Thoracic aorta (tissue), 2 donors: ENCODE measurements around the gene FMNL1. TPM values are rescaled to one million over a fixed set of nuclear protein-coding genes. Genes with fewer than 3 reads are reported as not detected.
A peak's percentile ranks its signal among the peaks of the same experiment; 100 is the strongest.

ENCODE experiments used
- ATAC-seq: fragments of 150-250 bp; one replicate; pipeline ENCODE4 v1.8.0; 2017; ENCODE audit warnings: low read depth; ENCODE audit not compliant: insufficient number of reproducible peaks, low FRiP score
- DNase-seq: peaks from one replicate; pipeline ENCODE4 v3.0.0-alpha.2; 2020; ENCODE audit warnings: low spot score
- H3K27ac ChIP-seq, 2 donors: fragments of 200-600 bp; sonication (generic); 1 replicate in 1 of 2; 2 replicates in 1 of 2; pipeline ENCODE4 v1.5.1; 2016; ENCODE audit warnings: mild to moderate bottlenecking in 2 of 2, moderate library complexity in 2 of 2
- H3K27me3 ChIP-seq: fragments of 200-600 bp; sonication (generic); replicated peaks from 2 replicates; pipeline ENCODE4 v1.6.0; 2016; ENCODE audit warnings: mild to moderate bottlenecking; ENCODE audit not compliant: insufficient read depth
- H3K36me3 ChIP-seq: fragments of 200-600 bp; sonication (generic); one replicate; pipeline ENCODE4 v1.5.1; 2016
- H3K4me1 ChIP-seq, 2 donors: fragments of 200-600 bp; sonication (generic); 1 replicate in 1 of 2; 2 replicates in 1 of 2; pipeline versions ENCODE4 v1.5.1 to v1.6.0; 2016; ENCODE audit warnings: low read depth in 2 of 2, mild to moderate bottlenecking in 1 of 2; ENCODE audit not compliant: control insufficient read depth in 1 of 2
- H3K4me3 ChIP-seq: fragments of 200-600 bp; sonication (generic); 2 replicates; pipeline ENCODE4 v1.5.1; 2016; ENCODE audit warnings: mild to moderate bottlenecking
- H3K9me3 ChIP-seq: fragments of 200-600 bp; sonication (generic); 2 replicates; pipeline ENCODE4 v1.5.1; 2016
- total RNA-seq, 2 donors: library from RNA; depleted of rRNA; stranded (reverse); fragments of >200 nt; gene quantifications; one replicate each; pipeline versions ENCODE4 v1.1.0 to v1.2.3, GENCODE V29; 2016
- TF ChIP-seq, protein P1 (sequence below): fragments of 200-600 bp; sonication (generic); IDR thresholded peaks from one replicate; pipeline ENCODE4 v1.5.1; 2019; ENCODE audit warnings: antibody characterized with exemption

The FMNL1 gene
- total RNA-seq, 2 donors from 2014 or later = 31.4 to 37.2 TPM

DNA sequence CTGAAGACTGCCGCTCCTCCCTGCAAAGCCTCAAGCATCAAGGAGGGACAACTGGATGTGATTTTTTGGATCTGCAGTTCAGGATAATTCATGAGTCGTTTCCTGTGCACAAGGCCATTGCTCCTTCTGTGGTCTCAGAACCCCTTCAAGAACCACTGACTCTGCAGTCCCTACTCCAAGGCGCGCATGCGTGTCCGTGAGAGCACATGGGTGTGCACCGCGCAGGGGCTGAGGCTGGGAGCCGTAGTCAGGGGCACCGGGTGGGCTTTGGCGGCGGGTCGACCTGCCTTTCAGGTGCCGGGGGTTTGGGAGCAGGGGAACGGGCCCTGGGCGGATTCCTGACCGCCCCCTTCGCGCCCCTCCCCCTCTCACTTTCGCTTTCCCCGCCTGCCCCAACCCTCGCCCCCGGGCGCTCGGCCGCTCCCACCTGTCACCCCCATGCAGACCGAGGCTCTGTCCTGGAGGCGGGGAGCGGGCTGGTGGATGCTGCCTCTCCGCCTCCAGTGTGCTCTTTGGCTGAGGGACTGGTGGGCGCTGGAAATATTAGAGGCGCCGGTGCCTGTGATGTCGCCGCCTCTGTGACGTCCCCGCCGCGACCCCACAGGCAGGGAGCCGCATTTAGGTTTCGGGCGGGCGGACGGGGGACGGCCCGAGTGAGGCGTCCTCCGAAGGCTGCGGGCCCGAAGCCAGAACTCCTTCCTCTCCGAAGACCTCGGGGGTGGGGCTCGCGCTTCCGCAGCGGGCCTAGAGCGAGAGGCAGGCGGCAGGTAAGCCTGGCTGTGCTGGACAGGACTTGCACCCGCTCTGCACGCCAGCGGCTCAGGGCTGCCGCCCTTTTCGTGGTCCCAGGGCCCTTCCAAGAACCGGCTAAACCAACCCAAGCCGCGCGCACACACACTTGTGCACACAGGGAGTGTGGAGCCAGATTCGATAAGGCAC, 40.2 kb downstream of the FMNL1 start, which contains the start of gene SPATA32:
SPATA32 (minus strand) TSS at position 518 of the 939 bp plus-strand sequence; CDS start at position 440, 78 bp downstream.
- TF ChIP-seq, protein P1, sequence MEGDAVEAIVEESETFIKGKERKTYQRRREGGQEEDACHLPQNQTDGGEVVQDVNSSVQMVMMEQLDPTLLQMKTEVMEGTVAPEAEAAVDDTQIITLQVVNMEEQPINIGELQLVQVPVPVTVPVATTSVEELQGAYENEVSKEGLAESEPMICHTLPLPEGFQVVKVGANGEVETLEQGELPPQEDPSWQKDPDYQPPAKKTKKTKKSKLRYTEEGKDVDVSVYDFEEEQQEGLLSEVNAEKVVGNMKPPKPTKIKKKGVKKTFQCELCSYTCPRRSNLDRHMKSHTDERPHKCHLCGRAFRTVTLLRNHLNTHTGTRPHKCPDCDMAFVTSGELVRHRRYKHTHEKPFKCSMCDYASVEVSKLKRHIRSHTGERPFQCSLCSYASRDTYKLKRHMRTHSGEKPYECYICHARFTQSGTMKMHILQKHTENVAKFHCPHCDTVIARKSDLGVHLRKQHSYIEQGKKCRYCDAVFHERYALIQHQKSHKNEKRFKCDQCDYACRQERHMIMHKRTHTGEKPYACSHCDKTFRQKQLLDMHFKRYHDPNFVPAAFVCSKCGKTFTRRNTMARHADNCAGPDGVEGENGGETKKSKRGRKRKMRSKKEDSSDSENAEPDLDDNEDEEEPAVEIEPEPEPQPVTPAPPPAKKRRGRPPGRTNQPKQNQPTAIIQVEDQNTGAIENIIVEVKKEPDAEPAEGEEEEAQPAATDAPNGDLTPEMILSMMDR = no peak
- Histone ChIP-seq H3K27ac (no peak within 1 kb of the TSS), H3K9me3 (no peaks in the 10 kb centered on the region), H3K4me3 (peak within 1 kb of the TSS; percentile 92), H3K36me3 (peaks cover 13% of the 10 kb centered on the region), H3K27me3 (no peaks in the 10 kb centered on the region), H3K4me1 (peaks cover 0 to 12% of the 10 kb centered on the region in 2 donors)
- peak; percentile 10 for ATAC-seq
- DNase-seq = no peak

DNA sequence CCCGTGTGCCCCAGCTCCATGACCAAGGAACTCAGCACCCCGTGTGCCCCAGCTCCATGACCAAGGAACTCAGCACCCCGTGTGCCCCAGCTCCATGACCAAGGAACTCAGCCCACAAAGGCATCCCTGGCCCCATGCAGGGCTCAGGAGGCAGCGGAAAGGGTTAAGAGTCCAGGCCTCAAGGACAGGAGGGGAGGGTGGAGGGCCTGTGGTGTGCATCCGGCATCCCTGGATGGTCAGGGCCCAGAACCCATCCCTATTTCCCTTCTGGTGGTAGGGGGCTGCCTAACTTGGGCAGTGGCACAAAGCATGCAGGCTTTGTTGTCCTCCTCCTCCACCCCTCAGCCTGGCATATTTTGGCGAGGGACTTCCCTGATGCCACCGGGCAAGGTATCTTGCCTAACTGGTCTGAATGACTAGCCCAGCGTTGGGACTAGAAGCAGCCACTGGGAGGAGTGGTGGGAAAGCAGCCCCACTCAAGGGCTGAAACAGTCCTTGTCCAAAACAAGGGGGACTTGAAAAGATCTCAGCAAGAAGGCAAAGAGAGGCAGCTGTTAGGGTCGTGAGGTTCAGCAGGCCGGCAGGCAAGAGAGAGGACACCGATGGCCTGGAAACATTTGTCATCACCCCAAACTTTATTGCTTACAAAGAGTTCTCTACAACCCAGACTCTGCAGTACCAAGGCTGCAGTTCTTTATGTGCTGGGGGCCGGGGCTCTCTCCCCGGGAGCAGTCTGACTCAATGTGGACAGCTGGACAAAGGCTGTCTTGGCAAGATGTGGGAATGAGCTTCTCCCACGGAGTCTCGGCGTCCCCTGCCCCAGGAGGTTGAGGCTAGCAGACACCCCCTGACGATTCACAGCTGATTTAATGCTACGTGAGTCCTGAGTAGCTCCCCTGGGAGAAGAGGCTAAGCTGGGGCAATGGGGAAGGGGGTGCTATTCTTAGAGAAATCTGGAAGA, 41.1 kb downstream of the FMNL1 start:
- Histone ChIP-seq H3K27ac (no peak overlapping the region), H3K9me3 (no peaks in the 10 kb centered on the region), H3K27me3 (no peaks in the 10 kb centered on the region), H3K36me3 (peaks cover 22% of the 10 kb centered on the region), H3K4me1 (peaks cover 0 to 12% of the 10 kb centered on the region in 2 donors), H3K4me3 (peak overlapping the region; percentile 92)
- TF ChIP-seq, protein P1 = no peak
- DNase-seq = no peak
- no peak for ATAC-seq

DNA sequence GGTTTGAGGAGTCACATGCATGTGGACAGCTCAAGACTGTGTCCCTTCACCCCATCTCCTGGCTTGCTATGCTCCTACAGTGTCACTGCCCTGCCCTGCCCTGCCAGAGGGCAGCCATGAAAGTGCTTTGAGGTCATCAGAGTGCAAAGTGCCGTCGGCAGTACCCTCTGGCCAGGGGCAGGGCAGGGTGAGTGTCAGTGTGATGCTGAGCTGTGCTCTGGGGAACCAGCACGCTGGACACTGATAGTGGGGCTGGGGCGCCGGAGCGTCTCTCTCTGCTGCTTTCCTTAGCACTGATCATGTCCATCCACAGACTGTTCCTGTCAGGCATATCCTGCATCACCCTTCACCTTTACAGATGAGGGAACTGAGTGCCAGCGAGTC, 41.8 kb downstream of the FMNL1 start:
- TF ChIP-seq, protein P1 = no peak
- DNase-seq (no peak), ATAC-seq (no peak)
- no peak overlapping the region for H3K27ac ChIP-seq
- H3K9me3 ChIP-seq = no peaks in the 10 kb centered on the region
- no peaks in the 10 kb centered on the region for H3K27me3 ChIP-seq
- H3K4me1 ChIP-seq = peaks cover 0 to 12% of the 10 kb centered on the region in 2 donors
- H3K4me3 ChIP-seq = no peak overlapping the region
- H3K36me3 ChIP-seq = peaks cover 27% of the 10 kb centered on the region

DNA sequence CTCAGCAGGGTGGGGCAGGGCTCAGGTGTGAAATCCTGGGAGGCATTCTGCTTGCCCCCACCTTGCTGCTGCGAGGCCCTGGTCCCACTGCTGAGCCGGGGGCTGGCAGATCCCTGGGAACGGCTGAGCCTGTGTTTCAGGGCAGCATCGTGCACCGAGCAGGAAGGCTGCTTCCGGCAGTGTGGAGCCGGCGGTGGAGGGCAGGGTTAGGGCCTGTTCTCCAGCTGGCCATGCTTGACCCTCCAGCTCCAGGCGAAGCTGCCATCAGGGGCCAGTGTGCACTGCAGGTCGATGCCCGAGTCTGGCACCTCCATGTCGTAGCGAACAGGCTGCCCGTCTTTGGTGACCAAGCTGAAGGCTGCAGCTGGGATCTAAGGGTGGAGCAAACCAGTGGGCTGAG, 42.7 kb downstream of the FMNL1 start:
- H3K27me3 ChIP-seq = no peaks in the 10 kb centered on the region
- H3K27ac ChIP-seq = no peak overlapping the region
- H3K9me3 ChIP-seq = no peaks in the 10 kb centered on the region
- DNase-seq = no peak
- ATAC-seq = no peak
- H3K4me3 ChIP-seq = no peak overlapping the region
- TF ChIP-seq, protein P1 = no peak
- H3K4me1 ChIP-seq = peaks cover 0 to 12% of the 10 kb centered on the region in 2 donors
- peaks cover 37% of the 10 kb centered on the region for H3K36me3 ChIP-seq

DNA sequence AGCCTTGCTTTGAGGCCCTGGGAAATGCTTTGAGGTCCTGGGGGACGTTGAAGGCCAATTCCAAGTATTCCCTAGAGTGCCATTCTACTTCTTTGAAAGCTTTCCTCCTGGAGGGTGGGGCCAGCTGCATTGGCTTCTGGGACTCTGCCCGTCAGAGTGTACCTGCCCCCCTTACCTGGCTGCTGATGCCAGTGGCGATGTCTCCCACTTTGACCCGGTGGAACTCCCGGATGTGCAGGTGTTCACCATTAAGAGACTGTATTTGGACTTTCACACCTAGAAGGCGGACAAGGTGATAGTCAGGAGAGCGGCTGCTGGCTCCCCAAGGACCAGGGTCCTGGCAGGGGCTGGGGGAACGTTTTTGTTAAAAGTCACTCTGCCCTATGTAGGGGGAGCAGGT, 43.3 kb downstream of the FMNL1 start:
- Histone ChIP-seq H3K36me3 (peaks cover 41% of the 10 kb centered on the region), H3K4me3 (no peak overlapping the region), H3K27ac (no peak overlapping the region), H3K27me3 (no peaks in the 10 kb centered on the region), H3K4me1 (peaks cover 0 to 12% of the 10 kb centered on the region in 2 donors), H3K9me3 (no peaks in the 10 kb centered on the region)
- ATAC-seq = peak; percentile 15
- no peak for DNase-seq
- TF ChIP-seq, protein P1 = no peak
